Measurements from ENCODE around the gene POLR1G.

The POLR1G gene

GRCh38 chr19:45445139-45445538 is 38.7 kb downstream of the POLR1G start:
- Histone ChIP-seq H3K9me3 (ENCODE audit: control insufficient read depth, low read length) (no peaks in the 10 kb centered on the region), H3K27me3 (ENCODE audit: control insufficient read depth, insufficient read depth, low read length, poor library complexity, severe bottlenecking) (peaks cover 5% of the 10 kb centered on the region), H3K27ac (ENCODE audit: insufficient read depth, low read depth, low read length, poor library complexity, severe bottlenecking) (no peak overlapping the region), H3K36me3 (ENCODE audit: control insufficient read depth, insufficient read depth, low read length) (no peaks in the 10 kb centered on the region), H3K4me3 (ENCODE audit: insufficient read depth, low read depth, low read length) (no peak overlapping the region), H3K4me1 (ENCODE audit: control insufficient read depth, insufficient read depth, low read length) (peaks cover 16% of the 10 kb centered on the region)
- 92 to 94% methylated on average over 4 of the region's 4 CpGs for WGBS, 2 experiments

- H3K4me1 ChIP-seq (ENCODE audit: control insufficient read depth, insufficient read depth, low read length) = peaks cover 18% of the 10 kb centered on the region
- no peak overlapping the region for H3K4me3 ChIP-seq (ENCODE audit: insufficient read depth, low read depth, low read length)
- H3K27ac ChIP-seq (ENCODE audit: insufficient read depth, low read depth, low read length, poor library complexity, severe bottlenecking) = no peak overlapping the region
- WGBS, 2 experiments = 88 to 92% methylated on average over 6 of the region's 6 CpGs
- peaks cover 13% of the 10 kb centered on the region for H3K27me3 ChIP-seq (ENCODE audit: control insufficient read depth, insufficient read depth, low read length, poor library complexity, severe bottlenecking)
- no peaks in the 10 kb centered on the region for H3K36me3 ChIP-seq (ENCODE audit: control insufficient read depth, insufficient read depth, low read length)
- H3K9me3 ChIP-seq (ENCODE audit: control insufficient read depth, low read length) = no peaks in the 10 kb centered on the region
These were observed 39.9 kb downstream of the POLR1G start for GRCh38 chr19:45446295-45446694.

GRCh38 chr19:45446944-45447343 is 40.5 kb downstream of the POLR1G start:
- H3K27me3 ChIP-seq (ENCODE audit: control insufficient read depth, insufficient read depth, low read length, poor library complexity, severe bottlenecking) = peaks cover 20% of the 10 kb centered on the region
- H3K4me3 ChIP-seq (ENCODE audit: insufficient read depth, low read depth, low read length) = no peak overlapping the region
- H3K4me1 ChIP-seq (ENCODE audit: control insufficient read depth, insufficient read depth, low read length) = peaks cover 19% of the 10 kb centered on the region
- WGBS, 2 experiments = 95% methylated on average over 7 of the region's 7 CpGs
- H3K27ac ChIP-seq (ENCODE audit: insufficient read depth, low read depth, low read length, poor library complexity, severe bottlenecking) = no peak overlapping the region
- H3K9me3 ChIP-seq (ENCODE audit: control insufficient read depth, low read length) = no peaks in the 10 kb centered on the region
- no peaks in the 10 kb centered on the region for H3K36me3 ChIP-seq (ENCODE audit: control insufficient read depth, insufficient read depth, low read length)

GRCh38 chr19:45448425-45448756 is 41.9 kb downstream of the POLR1G start:
- Histone ChIP-seq H3K9me3 (ENCODE audit: control insufficient read depth, low read length) (no peaks in the 10 kb centered on the region), H3K4me1 (ENCODE audit: control insufficient read depth, insufficient read depth, low read length) (peaks cover 11% of the 10 kb centered on the region), H3K4me3 (ENCODE audit: insufficient read depth, low read depth, low read length) (no peak overlapping the region), H3K36me3 (ENCODE audit: control insufficient read depth, insufficient read depth, low read length) (no peaks in the 10 kb centered on the region), H3K27ac (ENCODE audit: insufficient read depth, low read depth, low read length, poor library complexity, severe bottlenecking) (no peak overlapping the region), H3K27me3 (ENCODE audit: control insufficient read depth, insufficient read depth, low read length, poor library complexity, severe bottlenecking) (peaks cover 27% of the 10 kb centered on the region)
- WGBS, 2 experiments = 83 to 95% methylated on average over 3 of the region's 3 CpGs

GRCh38 chr19:45448887-45449299 is 42.4 kb downstream of the POLR1G start:
- Histone ChIP-seq H3K4me3 (ENCODE audit: insufficient read depth, low read depth, low read length) (no peak overlapping the region), H3K4me1 (ENCODE audit: control insufficient read depth, insufficient read depth, low read length) (peaks cover 8% of the 10 kb centered on the region), H3K9me3 (ENCODE audit: control insufficient read depth, low read length) (no peaks in the 10 kb centered on the region), H3K27ac (ENCODE audit: insufficient read depth, low read depth, low read length, poor library complexity, severe bottlenecking) (no peak overlapping the region), H3K27me3 (ENCODE audit: control insufficient read depth, insufficient read depth, low read length, poor library complexity, severe bottlenecking) (peaks cover 27% of the 10 kb centered on the region), H3K36me3 (ENCODE audit: control insufficient read depth, insufficient read depth, low read length) (no peaks in the 10 kb centered on the region)
- 87 to 88% methylated on average over 7 of the region's 7 CpGs for WGBS, 2 experiments

GRCh38 chr19:45450012-45450333 is 43.5 kb downstream of the POLR1G start:
- 76 to 87% methylated on average over 5 of the region's 5 CpGs for WGBS, 2 experiments
- Histone ChIP-seq H3K9me3 (ENCODE audit: control insufficient read depth, low read length) (no peaks in the 10 kb centered on the region), H3K27me3 (ENCODE audit: control insufficient read depth, insufficient read depth, low read length, poor library complexity, severe bottlenecking) (peaks cover 27% of the 10 kb centered on the region), H3K27ac (ENCODE audit: insufficient read depth, low read depth, low read length, poor library complexity, severe bottlenecking) (peak overlapping the region; percentile 52), H3K36me3 (ENCODE audit: control insufficient read depth, insufficient read depth, low read length) (no peaks in the 10 kb centered on the region), H3K4me1 (ENCODE audit: control insufficient read depth, insufficient read depth, low read length) (peaks cover 3% of the 10 kb centered on the region), H3K4me3 (ENCODE audit: insufficient read depth, low read depth, low read length) (peak overlapping the region; percentile 42)

- no peaks in the 10 kb centered on the region for H3K36me3 ChIP-seq (ENCODE audit: control insufficient read depth, insufficient read depth, low read length)
- 28 to 30% methylated on average over 28 of the region's 28 CpGs for WGBS, 2 experiments
- H3K27me3 ChIP-seq (ENCODE audit: control insufficient read depth, insufficient read depth, low read length, poor library complexity, severe bottlenecking) = peaks cover 27% of the 10 kb centered on the region
- H3K4me3 ChIP-seq (ENCODE audit: insufficient read depth, low read depth, low read length) = peak overlapping the region; percentile 49
- no peaks in the 10 kb centered on the region for H3K9me3 ChIP-seq (ENCODE audit: control insufficient read depth, low read length)
- H3K27ac ChIP-seq (ENCODE audit: insufficient read depth, low read depth, low read length, poor library complexity, severe bottlenecking) = peak overlapping the region; percentile 39
- H3K4me1 ChIP-seq (ENCODE audit: control insufficient read depth, insufficient read depth, low read length) = peaks cover 12% of the 10 kb centered on the region
These were observed 44.8 kb downstream of the POLR1G start for GRCh38 chr19:45451131-45451849.

- H3K4me1 ChIP-seq (ENCODE audit: control insufficient read depth, insufficient read depth, low read length) = peaks cover 12% of the 10 kb centered on the region
- H3K27ac ChIP-seq (ENCODE audit: insufficient read depth, low read depth, low read length, poor library complexity, severe bottlenecking) = no peak overlapping the region
- no peaks in the 10 kb centered on the region for H3K36me3 ChIP-seq (ENCODE audit: control insufficient read depth, insufficient read depth, low read length)
- H3K4me3 ChIP-seq (ENCODE audit: insufficient read depth, low read depth, low read length) = no peak overlapping the region
- peaks cover 27% of the 10 kb centered on the region for H3K27me3 ChIP-seq (ENCODE audit: control insufficient read depth, insufficient read depth, low read length, poor library complexity, severe bottlenecking)
- WGBS, 2 experiments = 87 to 90% methylated on average over 12 of the region's 12 CpGs
- no peaks in the 10 kb centered on the region for H3K9me3 ChIP-seq (ENCODE audit: control insufficient read depth, low read length)
These were observed 45.5 kb downstream of the POLR1G start for GRCh38 chr19:45451850-45452387.

GRCh38 chr19:45455707-45456499 is 49.5 kb downstream of the POLR1G start:
- H3K4me3 ChIP-seq (ENCODE audit: insufficient read depth, low read depth, low read length) = no peak overlapping the region
- no peaks in the 10 kb centered on the region for H3K9me3 ChIP-seq (ENCODE audit: control insufficient read depth, low read length)
- no peaks in the 10 kb centered on the region for H3K36me3 ChIP-seq (ENCODE audit: control insufficient read depth, insufficient read depth, low read length)
- 49% methylated on average over 27 of the region's 27 CpGs for WGBS, 2 experiments
- H3K4me1 ChIP-seq (ENCODE audit: control insufficient read depth, insufficient read depth, low read length) = peaks cover 12% of the 10 kb centered on the region
- peak overlapping the region; percentile 39 for H3K27ac ChIP-seq (ENCODE audit: insufficient read depth, low read depth, low read length, poor library complexity, severe bottlenecking)
- H3K27me3 ChIP-seq (ENCODE audit: control insufficient read depth, insufficient read depth, low read length, poor library complexity, severe bottlenecking) = peaks cover 18% of the 10 kb centered on the region

GRCh38 chr19:45456500-45456815 is 50.0 kb downstream of the POLR1G start:
- no peak overlapping the region for H3K4me3 ChIP-seq (ENCODE audit: insufficient read depth, low read depth, low read length)
- no peaks in the 10 kb centered on the region for H3K9me3 ChIP-seq (ENCODE audit: control insufficient read depth, low read length)
- H3K27ac ChIP-seq (ENCODE audit: insufficient read depth, low read depth, low read length, poor library complexity, severe bottlenecking) = no peak overlapping the region
- 89 to 94% methylated on average over 2 of the region's 2 CpGs for WGBS, 2 experiments
- H3K27me3 ChIP-seq (ENCODE audit: control insufficient read depth, insufficient read depth, low read length, poor library complexity, severe bottlenecking) = peaks cover 12% of the 10 kb centered on the region
- peaks cover 9% of the 10 kb centered on the region for H3K4me1 ChIP-seq (ENCODE audit: control insufficient read depth, insufficient read depth, low read length)
- H3K36me3 ChIP-seq (ENCODE audit: control insufficient read depth, insufficient read depth, low read length) = no peaks in the 10 kb centered on the region

Measured in ectodermal cell (in vitro differentiated cells).